ENCODE measurements around the gene PPCS. TPM values are rescaled to one million over a fixed set of nuclear protein-coding genes. Genes with fewer than 3 reads are reported as not detected.
"Not testable (repeated sequence)": the region's sequence is repeated elsewhere in the genome, so short reads cannot be mapped to it uniquely, and the experiment has no call there.

PPCS gene
- total RNA-seq, 1 experiment from 2014 or later = 56.1 TPM

- no peak for TF ChIP-seq CTCF (IDR thresholded peaks at IDR 0.05; ENCODE audit: unreplicated experiment)
- BruUV-seq (replicated peaks) = no TSS peak
- Mint-ChIP-seq H3K36me3 (ENCODE audit: insufficient read depth, unreplicated experiment) (peaks cover 6% of the 10 kb centered on the region), H3K9me3 (ENCODE audit: unreplicated experiment) (no peaks in the 10 kb centered on the region), H3K27me3 (ENCODE audit: insufficient read depth, unreplicated experiment) (no peaks in the 10 kb centered on the region), H3K27ac (ENCODE audit: low read depth, unreplicated experiment) (no peak overlapping the region), H3K4me1 (ENCODE audit: insufficient read depth, unreplicated experiment) (no peaks in the 10 kb centered on the region), H3K4me3 (ENCODE audit: unreplicated experiment) (no peak overlapping the region)
- DNase-seq (ENCODE audit: unreplicated experiment) = no peak
- ChIA-PET CTCF (interaction anchor here (0.7 kb wide), 1 partner anchor 60 kb away, joined by 3 read pairs; no protein-coding TSS in a partner anchor), POLR2A (no interaction called here)
- intact Hi-C loops (cut with micrococcal nuclease) = no loop called here
Measured at GRCh38 chr1:42490237-42490636, 33.9 kb downstream of the PPCS start.

GRCh38 chr1:42502031-42502430, 45.7 kb downstream of the PPCS start:
- BruUV-seq (replicated peaks); DNase-seq (ENCODE audit: unreplicated experiment); H3K27me3 Mint-ChIP-seq (ENCODE audit: insufficient read depth, unreplicated experiment); CTCF ChIA-PET; H3K9me3 Mint-ChIP-seq (ENCODE audit: unreplicated experiment); H3K36me3 Mint-ChIP-seq (ENCODE audit: insufficient read depth, unreplicated experiment); H3K4me3 Mint-ChIP-seq (ENCODE audit: unreplicated experiment); H3K27ac Mint-ChIP-seq (ENCODE audit: low read depth, unreplicated experiment); POLR2A ChIA-PET; H3K4me1 Mint-ChIP-seq (ENCODE audit: insufficient read depth, unreplicated experiment); intact Hi-C loops (cut with micrococcal nuclease): not testable (repeated sequence)

- Mint-ChIP-seq H3K27me3 (ENCODE audit: insufficient read depth, unreplicated experiment) (no peaks in the 10 kb centered on the region), H3K9me3 (ENCODE audit: unreplicated experiment) (no peaks in the 10 kb centered on the region), H3K4me1 (ENCODE audit: insufficient read depth, unreplicated experiment) (no peaks in the 10 kb centered on the region), H3K36me3 (ENCODE audit: insufficient read depth, unreplicated experiment) (no peaks in the 10 kb centered on the region), H3K27ac (ENCODE audit: low read depth, unreplicated experiment) (no peak overlapping the region), H3K4me3 (ENCODE audit: unreplicated experiment) (no peak overlapping the region)
- DNase-seq (ENCODE audit: unreplicated experiment) = no peak
- no peak for TF ChIP-seq CTCF (IDR thresholded peaks at IDR 0.05; ENCODE audit: unreplicated experiment)
- no TSS peak for BruUV-seq (replicated peaks)
- ChIA-PET CTCF (interaction anchor here (0.6 kb wide), 2 partner anchors 167 to 565 kb away, joined by 3 to 4 read pairs; no protein-coding TSS in a partner anchor), POLR2A (no interaction called here)
- intact Hi-C loops (cut with micrococcal nuclease) = no loop called here
Measured at GRCh38 chr1:42504535-42505128, 48.3 kb downstream of the PPCS start.

GRCh38 chr1:42506576-42506975, 50.2 kb downstream of the PPCS start:
- Mint-ChIP-seq H3K9me3 (ENCODE audit: unreplicated experiment) (no peaks in the 10 kb centered on the region), H3K4me3 (ENCODE audit: unreplicated experiment) (no peak overlapping the region), H3K4me1 (ENCODE audit: insufficient read depth, unreplicated experiment) (no peaks in the 10 kb centered on the region), H3K27ac (ENCODE audit: low read depth, unreplicated experiment) (no peak overlapping the region), H3K36me3 (ENCODE audit: insufficient read depth, unreplicated experiment) (no peaks in the 10 kb centered on the region), H3K27me3 (ENCODE audit: insufficient read depth, unreplicated experiment) (no peaks in the 10 kb centered on the region)
- intact Hi-C loops (cut with micrococcal nuclease) = no loop called here
- CTCF ChIA-PET = no interaction called here
- no peak for TF ChIP-seq CTCF (IDR thresholded peaks at IDR 0.05; ENCODE audit: unreplicated experiment)
- no TSS peak for BruUV-seq (replicated peaks)
- POLR2A ChIA-PET = no interaction called here
- DNase-seq (ENCODE audit: unreplicated experiment) = no peak

Other genes starting within 250 kb of the PPCS start
- 42.2 and 43.7 TPM in 2 replicates for gene FOXJ3, start 121.3 kb upstream of the PPCS start, total RNA-seq (2022)
- not detected in 2 replicates for gene RIMKLA, start 75.8 kb upstream of the PPCS start, total RNA-seq (2022)
- gene ZMYND12, start 521 bp upstream of the PPCS start, total RNA-seq (2022) = 0.21 TPM in 1 of 2 replicates, not detected in the other
- 2.2 and 3.2 TPM in 2 replicates for gene CCDC30, start 6.7 kb downstream of the PPCS start, total RNA-seq (2022)
- 52.4 and 55.9 TPM in 2 replicates for gene PPIH, start 201.9 kb downstream of the PPCS start, total RNA-seq (2022)
- gene YBX1, start 225.9 kb downstream of the PPCS start, total RNA-seq (2022) = 1,134 and 1,200 TPM in 2 replicates